ENCODE results near the gene SEMA3D.

SEMA3D gene

GRCh38 chr7:85130702-85131101 lies 56.2 kb downstream of the SEMA3D start:
- DNase-seq (ENCODE audit: insufficient read length, low spot score): no peak

GRCh38 chr7:85126383-85126782 lies 60.5 kb downstream of the SEMA3D start:
- FAIRE-seq: no peak
- no peak for DNase-seq (ENCODE audit: insufficient read length, low spot score)

More at GRCh38 chr7:85130702-85131101, 56.2 kb downstream of the SEMA3D start:
- no peak for FAIRE-seq

- FAIRE-seq (no peak), DNase-seq (ENCODE audit: insufficient read length, low spot score) (no peak)
These were observed 61.2 kb downstream of the SEMA3D start for GRCh38 chr7:85125651-85126131.

GRCh38 chr7:85125176-85125575 lies 61.7 kb downstream of the SEMA3D start:
- DNase-seq (ENCODE audit: insufficient read length, low spot score): no peak
- FAIRE-seq: no peak

- no peak for DNase-seq (ENCODE audit: insufficient read length, low spot score)
- FAIRE-seq: no peak
These were observed 66.9 kb downstream of the SEMA3D start for GRCh38 chr7:85119934-85120333.

- DNase-seq (ENCODE audit: insufficient read length, low spot score) (no peak), FAIRE-seq (no peak)
These were observed 71.0 kb downstream of the SEMA3D start for GRCh38 chr7:85115862-85116261.

- DNase-seq (ENCODE audit: insufficient read length, low spot score) (no peak), FAIRE-seq (no peak)
These were observed 71.8 kb downstream of the SEMA3D start for GRCh38 chr7:85115006-85115405.

GRCh38 chr7:85114342-85114741 lies 72.5 kb downstream of the SEMA3D start:
- DNase-seq (ENCODE audit: insufficient read length, low spot score) (no peak), FAIRE-seq (no peak)

- DNase-seq (ENCODE audit: insufficient read length, low spot score): no peak
- no peak for FAIRE-seq
These were observed 75.1 kb downstream of the SEMA3D start for GRCh38 chr7:85111761-85112160.

GRCh38 chr7:85106719-85107118 lies 80.1 kb downstream of the SEMA3D start:
- no peak for FAIRE-seq
- DNase-seq (ENCODE audit: insufficient read length, low spot score): no peak

GRCh38 chr7:85104432-85105205 lies 82.2 kb downstream of the SEMA3D start:
- no peak for FAIRE-seq

GRCh38 chr7:85103962-85104361 lies 82.9 kb downstream of the SEMA3D start:
- DNase-seq (ENCODE audit: insufficient read length, low spot score) (no peak), FAIRE-seq (no peak)

More at GRCh38 chr7:85104432-85105205, 82.2 kb downstream of the SEMA3D start:
- no peak for DNase-seq (ENCODE audit: insufficient read length, low spot score)

- FAIRE-seq (no peak), DNase-seq (ENCODE audit: insufficient read length, low spot score) (no peak)
These were observed 83.5 kb downstream of the SEMA3D start for GRCh38 chr7:85103357-85103756.

- no peak for DNase-seq (ENCODE audit: insufficient read length, low spot score)
- no peak for FAIRE-seq
These were observed 84.0 kb downstream of the SEMA3D start for GRCh38 chr7:85102813-85103350.

- DNase-seq (ENCODE audit: insufficient read length, low spot score) (no peak), FAIRE-seq (no peak)
These were observed 85.5 kb downstream of the SEMA3D start for GRCh38 chr7:85101347-85101746.

- DNase-seq (ENCODE audit: insufficient read length, low spot score) (no peak), FAIRE-seq (no peak)
These were observed 89.0 kb downstream of the SEMA3D start for GRCh38 chr7:85097844-85098243.

- DNase-seq (ENCODE audit: insufficient read length, low spot score): no peak
- no peak for FAIRE-seq
These were observed 91.0 kb downstream of the SEMA3D start for GRCh38 chr7:85095806-85096205.

GRCh38 chr7:85095366-85095765 lies 91.5 kb downstream of the SEMA3D start:
- DNase-seq (ENCODE audit: insufficient read length, low spot score) (no peak), FAIRE-seq (no peak)

- no peak for FAIRE-seq
These were observed 92.7 kb downstream of the SEMA3D start for GRCh38 chr7:85094046-85094725.

GRCh38 chr7:85091565-85091928 lies 95.3 kb downstream of the SEMA3D start:
- FAIRE-seq (no peak), DNase-seq (ENCODE audit: insufficient read length, low spot score) (no peak)

More at GRCh38 chr7:85094046-85094725, 92.7 kb downstream of the SEMA3D start:
- DNase-seq (ENCODE audit: insufficient read length, low spot score): no peak

GRCh38 chr7:85090919-85091564 lies 95.8 kb downstream of the SEMA3D start:
- FAIRE-seq (no peak), DNase-seq (ENCODE audit: insufficient read length, low spot score) (no peak)
